GM13976 (cell line): ENCODE results near the gene KHDC4.

Source experiments
- DNase-seq: peaks from one replicate; pipeline ENCODE4 v3.0.0; 2012; ENCODE audit warnings: low spot score
- in situ Hi-C: fragments of 300-500 bp; cut with MboI; formaldehyde crosslinking; loops from one replicate; pipeline ENCODE4 v1.12.0; 2022; ENCODE audit warnings: low sequenced_read_pairs, mixed read lengths, inconsistent platforms; ENCODE audit not compliant: unreplicated experiment
- TF ChIP-seq, protein P1 (sequence below): IDR thresholded peaks from 2 replicates; pipeline ENCODE4 v1.5.1; 2012; ENCODE audit warnings: borderline replicate concordance, mild to moderate bottlenecking; ENCODE audit not compliant: insufficient read depth; ENCODE audit errors: extremely low read depth, missing control alignments, control extremely low read depth

KHDC4 gene

DNA sequence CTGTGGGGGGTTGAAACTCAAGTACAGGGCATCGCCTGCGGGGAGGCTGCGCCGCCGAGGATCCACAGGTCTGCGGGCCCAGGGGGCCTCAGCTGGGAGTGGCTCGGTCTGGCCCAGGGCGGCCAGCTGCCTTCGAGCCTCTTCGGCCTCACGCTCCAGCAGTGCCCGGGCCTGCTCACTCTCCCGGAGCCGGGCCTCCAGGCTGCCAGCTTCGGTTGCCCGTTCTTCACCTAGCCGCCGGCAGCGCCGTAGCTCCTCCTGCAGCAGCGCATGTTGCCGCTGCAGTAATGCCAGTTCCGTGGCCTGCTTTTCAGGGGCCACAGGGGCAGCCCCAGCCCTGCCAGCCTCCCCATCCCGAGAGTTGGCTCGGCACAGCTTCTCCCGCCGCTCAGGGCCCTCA is 16.6 kb upstream of the KHDC4 start:
- TF ChIP-seq, protein P1, sequence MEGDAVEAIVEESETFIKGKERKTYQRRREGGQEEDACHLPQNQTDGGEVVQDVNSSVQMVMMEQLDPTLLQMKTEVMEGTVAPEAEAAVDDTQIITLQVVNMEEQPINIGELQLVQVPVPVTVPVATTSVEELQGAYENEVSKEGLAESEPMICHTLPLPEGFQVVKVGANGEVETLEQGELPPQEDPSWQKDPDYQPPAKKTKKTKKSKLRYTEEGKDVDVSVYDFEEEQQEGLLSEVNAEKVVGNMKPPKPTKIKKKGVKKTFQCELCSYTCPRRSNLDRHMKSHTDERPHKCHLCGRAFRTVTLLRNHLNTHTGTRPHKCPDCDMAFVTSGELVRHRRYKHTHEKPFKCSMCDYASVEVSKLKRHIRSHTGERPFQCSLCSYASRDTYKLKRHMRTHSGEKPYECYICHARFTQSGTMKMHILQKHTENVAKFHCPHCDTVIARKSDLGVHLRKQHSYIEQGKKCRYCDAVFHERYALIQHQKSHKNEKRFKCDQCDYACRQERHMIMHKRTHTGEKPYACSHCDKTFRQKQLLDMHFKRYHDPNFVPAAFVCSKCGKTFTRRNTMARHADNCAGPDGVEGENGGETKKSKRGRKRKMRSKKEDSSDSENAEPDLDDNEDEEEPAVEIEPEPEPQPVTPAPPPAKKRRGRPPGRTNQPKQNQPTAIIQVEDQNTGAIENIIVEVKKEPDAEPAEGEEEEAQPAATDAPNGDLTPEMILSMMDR = no peak
- DNase-seq = no peak
- in situ Hi-C loops = no loop called here

- in situ Hi-C loops = no loop called here
- TF ChIP-seq, protein P1 = no peak
- DNase-seq = no peak
Observed at GRCh38 chr1:155947741-155948140, 13.5 kb upstream of the KHDC4 start.

- TF ChIP-seq, protein P1 = no peak
- in situ Hi-C loops = no loop called here
- no peak for DNase-seq
Observed at GRCh38 chr1:155947292-155947691, 13.1 kb upstream of the KHDC4 start.

DNA sequence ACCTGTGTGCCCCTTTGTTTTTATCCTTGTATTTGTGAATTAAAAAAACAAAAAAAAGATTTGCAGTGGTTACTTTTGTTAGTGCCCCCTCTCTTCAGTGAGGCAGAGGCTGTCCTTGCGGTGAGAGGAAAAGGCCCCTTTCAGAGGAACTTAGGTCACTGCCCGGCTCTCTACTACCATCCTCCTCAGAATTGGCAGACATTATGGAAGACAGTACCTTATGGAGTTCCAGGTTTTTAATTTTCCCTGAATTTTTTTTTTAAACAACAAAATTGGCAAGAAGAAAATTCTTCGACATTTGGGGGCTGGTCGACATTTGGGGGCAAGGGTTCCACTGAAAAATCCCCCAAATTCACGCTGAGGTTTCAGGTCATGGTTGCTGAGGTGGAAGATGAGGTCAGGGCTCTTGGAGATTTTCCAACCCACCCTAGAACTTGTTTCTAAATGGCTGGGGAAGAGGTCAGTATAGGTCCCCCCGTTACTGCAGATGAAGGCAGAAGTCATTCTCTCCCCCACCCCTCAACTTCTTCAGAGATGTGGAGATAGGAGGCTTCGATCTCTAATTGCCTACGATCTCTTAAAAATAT is 12.5 kb upstream of the KHDC4 start:
- in situ Hi-C loops = no loop called here
- DNase-seq = no peak

GRCh38 chr1:155944444-155944799 is 10.2 kb upstream of the KHDC4 start:
- TF ChIP-seq, protein P1 = no peak
- in situ Hi-C loops = no loop called here
- no peak for DNase-seq

More for the DNA sequence above, 12.5 kb upstream of the KHDC4 start:
- TF ChIP-seq, protein P1 = no peak

DNA sequence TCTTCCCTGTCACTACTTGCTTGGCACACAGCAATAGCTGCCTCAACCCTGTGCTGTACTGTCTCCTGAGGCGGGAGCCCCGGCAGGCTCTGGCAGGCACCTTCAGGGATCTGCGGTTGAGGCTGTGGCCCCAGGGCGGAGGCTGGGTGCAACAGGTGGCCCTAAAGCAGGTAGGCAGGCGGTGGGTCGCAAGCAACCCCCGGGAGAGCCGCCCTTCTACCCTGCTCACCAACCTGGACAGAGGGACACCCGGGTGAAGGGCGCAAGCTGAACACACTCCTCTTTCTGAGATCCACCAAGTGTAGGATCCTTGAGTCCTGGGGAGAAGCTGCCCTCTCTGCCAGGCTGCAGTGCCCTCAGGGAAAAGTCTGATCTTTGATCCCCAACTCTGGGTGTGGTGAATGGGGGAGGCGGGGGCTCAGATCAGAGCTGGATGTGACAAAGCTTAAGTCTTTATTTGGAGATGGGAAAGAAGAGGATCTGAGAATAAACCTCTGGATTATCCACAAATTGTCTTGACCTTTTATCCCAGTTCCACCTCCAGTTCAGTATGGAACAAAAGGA is 8.4 kb upstream of the KHDC4 start:
- in situ Hi-C loops = no loop called here
- no peak for DNase-seq
- TF ChIP-seq, protein P1 = no peak

DNA sequence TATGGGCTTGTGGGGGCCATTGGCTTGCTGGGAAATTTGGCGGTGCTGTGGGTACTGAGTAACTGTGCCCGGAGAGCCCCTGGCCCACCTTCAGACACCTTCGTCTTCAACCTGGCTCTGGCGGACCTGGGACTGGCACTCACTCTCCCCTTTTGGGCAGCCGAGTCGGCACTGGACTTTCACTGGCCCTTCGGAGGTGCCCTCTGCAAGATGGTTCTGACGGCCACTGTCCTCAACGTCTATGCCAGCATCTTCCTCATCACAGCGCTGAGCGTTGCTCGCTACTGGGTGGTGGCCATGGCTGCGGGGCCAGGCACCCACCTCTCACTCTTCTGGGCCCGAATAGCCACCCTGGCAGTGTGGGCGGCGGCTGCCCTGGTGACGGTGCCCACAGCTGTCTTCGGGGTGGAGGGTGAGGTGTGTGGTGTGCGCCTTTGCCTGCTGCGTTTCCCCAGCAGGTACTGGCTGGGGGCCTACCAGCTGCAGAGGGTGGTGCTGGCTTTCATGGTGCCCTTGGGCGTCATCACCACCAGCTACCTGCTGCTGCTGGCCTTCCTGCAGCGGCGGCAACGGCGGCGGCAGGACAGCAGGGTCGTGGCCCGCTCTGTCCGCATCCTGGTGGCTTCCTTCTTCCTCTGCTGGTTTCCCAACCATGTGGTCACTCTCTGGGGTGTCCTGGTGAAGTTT is 7.8 kb upstream of the KHDC4 start:
- TF ChIP-seq, protein P1 = no peak
- in situ Hi-C loops = no loop called here
- no peak for DNase-seq
